ENCODE measurements around the gene SPEN. TPM values are rescaled to one million over a fixed set of nuclear protein-coding genes. Genes with fewer than 3 reads are reported as not detected.
"Not testable (repeated sequence)": the region's sequence is repeated elsewhere in the genome, so short reads cannot be mapped to it uniquely, and the experiment has no call there.

Gene SPEN
- total and polyA plus RNA-seq, 2 donors = 11.4 to 16.3 TPM

DNA sequence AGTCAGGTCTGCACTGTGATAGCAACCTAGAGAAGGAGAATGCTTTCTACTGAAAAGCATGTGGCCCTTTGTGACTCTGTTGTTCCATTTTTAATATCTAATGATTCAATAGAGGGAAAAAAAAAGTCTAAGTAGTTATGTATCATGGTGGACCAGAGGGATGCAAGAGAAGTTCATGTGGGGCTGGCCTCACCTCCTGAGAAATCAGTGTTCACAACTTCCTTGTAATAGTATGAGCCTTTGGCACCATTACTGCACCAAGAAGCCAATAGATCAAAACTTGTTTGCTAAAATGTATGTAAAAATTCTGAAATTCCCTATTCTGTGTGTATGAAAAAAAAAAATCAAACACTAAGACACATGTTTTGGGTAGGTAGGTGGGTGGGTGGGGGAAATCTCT lies 123.4 kb downstream of the SPEN start:
- peaks cover 6 to 19% of the 10 kb centered on the region in 2 donors for H3K4me1 ChIP-seq (ENCODE audit: control insufficient read depth in 2 of 2, insufficient read depth in 2 of 2, low read length in 2 of 2)
- H3K36me3 ChIP-seq (ENCODE audit: control insufficient read depth in 2 of 2, insufficient read depth in 2 of 2, low read length in 1 of 2) = peaks cover 23 to 37% of the 10 kb centered on the region in 2 donors
- no peak overlapping the region for H3K4me3 ChIP-seq (ENCODE audit: low read length in 2 of 2)

GRCh38 chr1:15972409-15972808 lies 124.9 kb downstream of the SPEN start:
- H3K4me1 ChIP-seq (ENCODE audit: control insufficient read depth in 2 of 2, insufficient read depth in 2 of 2, low read length in 2 of 2) = peaks cover 6 to 12% of the 10 kb centered on the region in 2 donors
- peaks cover 0 to 18% of the 10 kb centered on the region in 2 donors for H3K9me3 ChIP-seq (ENCODE audit: control insufficient read depth in 2 of 2, insufficient read depth in 1 of 2, low read length in 1 of 2)
- H3K36me3 ChIP-seq (ENCODE audit: control insufficient read depth in 2 of 2, insufficient read depth in 2 of 2, low read length in 1 of 2) = peaks cover 23 to 34% of the 10 kb centered on the region in 2 donors
- DNase-seq (ENCODE audit: low read depth in 6 of 9, low spot score in 9 of 9) = no peak
- no peaks in the 10 kb centered on the region for H3K27me3 ChIP-seq (ENCODE audit: control insufficient read depth in 2 of 2, insufficient read depth in 1 of 2, low read length in 1 of 2)
- H3K27ac ChIP-seq (ENCODE audit: low read depth in 1 of 2, low read length in 1 of 2) = no peak overlapping the region
- WGBS = 93% methylated on average over 1 of the region's 1 CpG
- no peak overlapping the region for H3K4me3 ChIP-seq (ENCODE audit: low read length in 2 of 2)

More for the DNA sequence above, 123.4 kb downstream of the SPEN start:
- H3K27ac ChIP-seq (ENCODE audit: low read depth in 1 of 2, low read length in 1 of 2) = no peak overlapping the region
- peaks cover 0 to 12% of the 10 kb centered on the region in 2 donors for H3K9me3 ChIP-seq (ENCODE audit: control insufficient read depth in 2 of 2, insufficient read depth in 1 of 2, low read length in 1 of 2)
- no peaks in the 10 kb centered on the region for H3K27me3 ChIP-seq (ENCODE audit: control insufficient read depth in 2 of 2, insufficient read depth in 1 of 2, low read length in 1 of 2)
- DNase-seq (ENCODE audit: low read depth in 6 of 9, low spot score in 9 of 9) = no peak

GRCh38 chr1:15973772-15974171 lies 126.3 kb downstream of the SPEN start:
- WGBS = 97% methylated on average over 4 of the region's 4 CpGs
- no peaks in the 10 kb centered on the region for H3K27me3 ChIP-seq (ENCODE audit: control insufficient read depth in 2 of 2, insufficient read depth in 1 of 2, low read length in 1 of 2)
- H3K9me3 ChIP-seq (ENCODE audit: control insufficient read depth in 2 of 2, insufficient read depth in 1 of 2, low read length in 1 of 2) = peaks cover 0 to 18% of the 10 kb centered on the region in 2 donors
- H3K36me3 ChIP-seq (ENCODE audit: control insufficient read depth in 2 of 2, insufficient read depth in 2 of 2, low read length in 1 of 2) = peaks cover 20 to 32% of the 10 kb centered on the region in 2 donors
- DNase-seq (ENCODE audit: low read depth in 6 of 9, low spot score in 9 of 9) = no peak
- no peak overlapping the region for H3K4me3 ChIP-seq (ENCODE audit: low read length in 2 of 2)
- peaks cover 6 to 12% of the 10 kb centered on the region in 2 donors for H3K4me1 ChIP-seq (ENCODE audit: control insufficient read depth in 2 of 2, insufficient read depth in 2 of 2, low read length in 2 of 2)
- H3K27ac ChIP-seq (ENCODE audit: low read depth in 1 of 2, low read length in 1 of 2) = no peak overlapping the region

DNA sequence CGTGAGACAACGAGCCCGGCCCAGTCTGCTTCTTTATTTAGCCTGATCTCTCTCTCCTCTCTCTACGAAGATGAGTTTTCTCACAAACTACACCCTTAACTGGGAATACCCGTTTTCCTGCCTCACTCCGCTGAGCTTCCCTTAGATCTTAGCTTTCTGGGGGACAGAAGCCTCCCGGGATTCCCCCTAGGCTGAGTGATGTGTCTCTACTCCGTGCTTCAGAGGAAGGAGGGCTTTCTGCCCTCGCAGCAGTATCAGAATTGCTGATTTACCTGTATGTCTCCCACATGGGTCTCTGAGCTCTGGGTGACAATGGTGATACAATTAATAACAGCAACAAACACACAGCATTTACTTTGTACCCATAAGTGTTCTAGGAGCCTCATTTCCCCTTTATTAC lies 127.3 kb downstream of the SPEN start:
- Histone ChIP-seq H3K27ac (ENCODE audit: low read depth in 1 of 2, low read length in 1 of 2) (peak overlapping the region in 1 of 2 donors; percentile 32), H3K4me1 (ENCODE audit: control insufficient read depth in 2 of 2, insufficient read depth in 2 of 2, low read length in 2 of 2) (peaks cover 6 to 12% of the 10 kb centered on the region in 2 donors), H3K9me3 (ENCODE audit: control insufficient read depth in 2 of 2, insufficient read depth in 1 of 2, low read length in 1 of 2) (peaks cover 0 to 9% of the 10 kb centered on the region in 2 donors), H3K27me3 (ENCODE audit: control insufficient read depth in 2 of 2, insufficient read depth in 1 of 2, low read length in 1 of 2) (no peaks in the 10 kb centered on the region), H3K36me3 (ENCODE audit: control insufficient read depth in 2 of 2, insufficient read depth in 2 of 2, low read length in 1 of 2) (peaks cover 10 to 22% of the 10 kb centered on the region in 2 donors), H3K4me3 (ENCODE audit: low read length in 2 of 2) (peak overlapping the region; percentile 90 to 96)
- 89% methylated on average over 9 of the region's 9 CpGs for WGBS
- no peak for DNase-seq (ENCODE audit: low read depth in 6 of 9, low spot score in 9 of 9)

DNA sequence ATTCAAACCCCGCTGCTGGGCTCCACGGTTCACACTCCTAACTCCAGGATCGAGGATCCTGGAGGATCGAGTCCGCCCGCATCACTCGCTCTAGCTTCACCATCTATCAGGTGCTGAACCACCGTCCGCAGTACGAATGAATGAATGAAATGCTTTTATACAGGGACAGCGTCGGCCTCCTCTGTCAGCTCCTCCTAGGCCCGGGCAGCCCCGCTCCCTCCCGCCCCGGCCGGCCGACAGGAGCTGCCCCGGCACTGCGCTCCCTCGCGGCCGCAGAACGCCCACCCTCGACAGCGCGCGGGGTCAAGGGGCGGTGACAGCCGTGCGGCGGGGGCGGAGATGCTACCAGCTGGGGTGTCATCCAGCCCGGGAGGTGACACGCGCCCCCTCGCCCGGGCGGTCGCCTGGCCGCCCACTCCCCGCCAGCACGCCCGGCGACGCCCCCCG lies 127.9 kb downstream of the SPEN start:
- Histone ChIP-seq H3K27me3 (ENCODE audit: control insufficient read depth in 2 of 2, insufficient read depth in 1 of 2, low read length in 1 of 2) (no peaks in the 10 kb centered on the region), H3K4me3 (ENCODE audit: low read length in 2 of 2) (peak overlapping the region; percentile 90 to 96), H3K27ac (ENCODE audit: low read depth in 1 of 2, low read length in 1 of 2) (peak overlapping the region; percentile 32 to 91), H3K9me3 (ENCODE audit: control insufficient read depth in 2 of 2, insufficient read depth in 1 of 2, low read length in 1 of 2) (peaks cover 0 to 9% of the 10 kb centered on the region in 2 donors), H3K4me1 (ENCODE audit: control insufficient read depth in 2 of 2, insufficient read depth in 2 of 2, low read length in 2 of 2) (peaks cover 6 to 12% of the 10 kb centered on the region in 2 donors), H3K36me3 (ENCODE audit: control insufficient read depth in 2 of 2, insufficient read depth in 2 of 2, low read length in 1 of 2) (peaks cover 9 to 20% of the 10 kb centered on the region in 2 donors)
- DNase-seq (ENCODE audit: low read depth in 6 of 9, low spot score in 9 of 9) = peak in 7 of 9 donors; percentile 26 to 69 (median 41)
- 2% methylated on average over 47 of the region's 47 CpGs for WGBS

GRCh38 chr1:15975805-15976680 lies 128.5 kb downstream of the SPEN start, which contains the start of gene ZBTB17:
ZBTB17 (minus strand) TSS chr1:15976101; CDS start chr1:15948495, 27,606 bp downstream.
- Histone ChIP-seq H3K27ac (ENCODE audit: low read depth in 1 of 2, low read length in 1 of 2) (peak within 1 kb of the TSS; percentile 84 to 91), H3K36me3 (ENCODE audit: control insufficient read depth in 2 of 2, insufficient read depth in 2 of 2, low read length in 1 of 2) (peaks cover 9 to 17% of the 10 kb centered on the region in 2 donors), H3K9me3 (ENCODE audit: control insufficient read depth in 2 of 2, insufficient read depth in 1 of 2, low read length in 1 of 2) (peaks cover 0 to 9% of the 10 kb centered on the region in 2 donors), H3K4me1 (ENCODE audit: control insufficient read depth in 2 of 2, insufficient read depth in 2 of 2, low read length in 2 of 2) (peaks cover 6 to 12% of the 10 kb centered on the region in 2 donors), H3K27me3 (ENCODE audit: control insufficient read depth in 2 of 2, insufficient read depth in 1 of 2, low read length in 1 of 2) (no peaks in the 10 kb centered on the region), H3K4me3 (ENCODE audit: low read length in 2 of 2) (peak within 1 kb of the TSS; percentile 90 to 96)
- DNase-seq (ENCODE audit: low read depth in 6 of 9, low spot score in 9 of 9) = peak; percentile 80 to 97 (median 92)
- WGBS = 9% methylated on average over 47 of the region's 47 CpGs

GRCh38 chr1:15977947-15978346 lies 130.4 kb downstream of the SPEN start:
- not testable (repeated sequence) for H3K4me3 ChIP-seq (ENCODE audit: low read length in 2 of 2); H3K27ac ChIP-seq (ENCODE audit: low read depth in 1 of 2, low read length in 1 of 2); H3K27me3 ChIP-seq (ENCODE audit: control insufficient read depth in 2 of 2, insufficient read depth in 1 of 2, low read length in 1 of 2); H3K36me3 ChIP-seq (ENCODE audit: control insufficient read depth in 2 of 2, insufficient read depth in 2 of 2, low read length in 1 of 2); DNase-seq (ENCODE audit: low read depth in 6 of 9, low spot score in 9 of 9); H3K9me3 ChIP-seq (ENCODE audit: control insufficient read depth in 2 of 2, insufficient read depth in 1 of 2, low read length in 1 of 2)
- H3K4me1 ChIP-seq (ENCODE audit: control insufficient read depth in 2 of 2, insufficient read depth in 2 of 2, low read length in 2 of 2) = peaks cover 6 to 12% of the 10 kb centered on the region in 2 donors
- whole genome bisulfite sequencing = over 99% methylated on average over 4 of the region's 4 CpGs

- WGBS = 93% methylated on average over 3 of the region's 3 CpGs
These were observed 134.2 kb downstream of the SPEN start for GRCh38 chr1:15981679-15982078.

DNA sequence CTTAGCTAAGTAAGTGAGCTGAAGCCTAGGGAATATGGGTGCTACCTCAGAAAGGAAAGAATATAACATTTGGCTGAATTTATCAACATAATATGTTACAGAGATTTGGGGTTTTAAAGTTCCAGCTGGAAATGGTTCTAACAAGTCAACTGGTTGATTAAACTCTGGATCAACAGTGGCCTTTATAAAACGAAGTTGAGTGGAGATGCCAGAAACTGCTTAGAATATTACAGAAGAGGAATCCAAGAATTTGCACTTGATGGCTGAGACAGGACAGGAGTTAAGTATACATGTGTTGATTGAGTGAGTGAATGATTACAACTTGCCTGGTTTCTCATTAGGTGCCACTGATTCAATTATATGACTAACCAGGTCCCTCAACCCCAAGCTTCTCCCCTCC lies 135.8 kb downstream of the SPEN start:
- WGBS = 66% methylated on average over 1 of the region's 1 CpG

More at GRCh38 chr1:15981679-15982078, 134.2 kb downstream of the SPEN start:
- H3K9me3 ChIP-seq (ENCODE audit: control insufficient read depth in 2 of 2, insufficient read depth in 1 of 2, low read length in 1 of 2) = peaks cover 0 to 5% of the 10 kb centered on the region in 2 donors
- H3K4me1 ChIP-seq (ENCODE audit: control insufficient read depth in 2 of 2, insufficient read depth in 2 of 2, low read length in 2 of 2) = no peaks in the 10 kb centered on the region
- no peak for DNase-seq (ENCODE audit: low read depth in 6 of 9, low spot score in 9 of 9)
- H3K27ac ChIP-seq (ENCODE audit: low read depth in 1 of 2, low read length in 1 of 2) = no peak overlapping the region
- no peaks in the 10 kb centered on the region for H3K27me3 ChIP-seq (ENCODE audit: control insufficient read depth in 2 of 2, insufficient read depth in 1 of 2, low read length in 1 of 2)
- H3K4me3 ChIP-seq (ENCODE audit: low read length in 2 of 2) = no peak overlapping the region
- no peaks in the 10 kb centered on the region for H3K36me3 ChIP-seq (ENCODE audit: control insufficient read depth in 2 of 2, insufficient read depth in 2 of 2, low read length in 1 of 2)

More for the DNA sequence above, 135.8 kb downstream of the SPEN start:
- Histone ChIP-seq H3K9me3 (ENCODE audit: control insufficient read depth in 2 of 2, insufficient read depth in 1 of 2, low read length in 1 of 2) (no peaks in the 10 kb centered on the region), H3K4me1 (ENCODE audit: control insufficient read depth in 2 of 2, insufficient read depth in 2 of 2, low read length in 2 of 2) (no peaks in the 10 kb centered on the region), H3K4me3 (ENCODE audit: low read length in 2 of 2) (no peak overlapping the region), H3K27ac (ENCODE audit: low read depth in 1 of 2, low read length in 1 of 2) (no peak overlapping the region), H3K27me3 (ENCODE audit: control insufficient read depth in 2 of 2, insufficient read depth in 1 of 2, low read length in 1 of 2) (no peaks in the 10 kb centered on the region), H3K36me3 (ENCODE audit: control insufficient read depth in 2 of 2, insufficient read depth in 2 of 2, low read length in 1 of 2) (no peaks in the 10 kb centered on the region)
- no peak for DNase-seq (ENCODE audit: low read depth in 6 of 9, low spot score in 9 of 9)
